GF-D8 (cell line): ENCODE measurements around the gene FTL.
"Not testable (repeated sequence)": the region's sequence is repeated elsewhere in the genome, so short reads cannot be mapped to it uniquely, and the experiment has no call there.

Experiments used
- DNase-seq: peaks from one replicate; lab custom pipeline; 2025; lab: John Stamatoyannopoulos, UW

FTL gene

DNA sequence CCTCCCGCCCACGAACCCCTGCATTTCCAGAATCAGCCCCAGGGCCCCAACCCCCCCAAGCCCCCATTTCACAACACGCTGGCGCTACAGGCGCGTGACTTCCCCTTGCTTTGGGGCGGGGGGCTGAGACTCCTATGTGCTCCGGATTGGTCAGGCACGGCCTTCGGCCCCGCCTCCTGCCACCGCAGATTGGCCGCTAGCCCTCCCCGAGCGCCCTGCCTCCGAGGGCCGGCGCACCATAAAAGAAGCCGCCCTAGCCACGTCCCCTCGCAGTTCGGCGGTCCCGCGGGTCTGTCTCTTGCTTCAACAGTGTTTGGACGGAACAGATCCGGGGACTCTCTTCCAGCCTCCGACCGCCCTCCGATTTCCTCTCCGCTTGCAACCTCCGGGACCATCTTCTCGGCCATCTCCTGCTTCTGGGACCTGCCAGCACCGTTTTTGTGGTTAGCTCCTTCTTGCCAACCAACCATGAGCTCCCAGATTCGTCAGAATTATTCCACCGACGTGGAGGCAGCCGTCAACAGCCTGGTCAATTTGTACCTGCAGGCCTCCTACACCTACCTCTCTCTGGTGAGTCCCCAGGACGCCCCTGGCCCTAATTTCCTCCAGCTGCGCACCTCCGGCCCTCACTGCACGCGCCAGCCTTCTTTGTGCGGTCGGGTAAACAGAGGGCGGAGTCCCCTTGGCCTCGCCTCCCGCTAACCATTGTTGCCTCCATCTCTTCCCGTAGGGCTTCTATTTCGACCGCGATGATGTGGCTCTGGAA lies at the start of gene FTL:
FTL (plus strand) TSS at position 270 of the 766 bp plus-strand sequence; CDS start at position 469, 199 bp downstream.
- peak; percentile 92 for DNase-seq

DNA sequence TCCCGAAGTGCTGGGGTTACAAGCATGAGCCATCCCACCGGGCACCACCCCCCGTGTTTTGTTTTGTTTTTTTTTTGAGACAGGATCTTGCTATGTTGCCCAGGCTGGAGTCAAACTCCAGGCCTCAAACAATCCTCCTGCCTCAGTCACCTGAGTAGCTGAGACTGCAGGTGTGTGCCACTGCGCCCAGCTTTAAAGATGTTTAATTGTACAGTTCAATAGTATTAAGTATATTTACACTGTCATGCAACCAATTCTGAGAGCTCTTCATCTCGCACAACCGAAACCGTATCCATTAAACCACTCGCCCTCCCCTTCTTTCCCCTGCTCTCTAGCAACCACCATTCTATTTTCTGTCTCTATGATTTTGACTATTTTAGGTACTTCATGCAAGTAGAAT lies 49.4 kb upstream of the FTL start:
- no peak for DNase-seq

DNA sequence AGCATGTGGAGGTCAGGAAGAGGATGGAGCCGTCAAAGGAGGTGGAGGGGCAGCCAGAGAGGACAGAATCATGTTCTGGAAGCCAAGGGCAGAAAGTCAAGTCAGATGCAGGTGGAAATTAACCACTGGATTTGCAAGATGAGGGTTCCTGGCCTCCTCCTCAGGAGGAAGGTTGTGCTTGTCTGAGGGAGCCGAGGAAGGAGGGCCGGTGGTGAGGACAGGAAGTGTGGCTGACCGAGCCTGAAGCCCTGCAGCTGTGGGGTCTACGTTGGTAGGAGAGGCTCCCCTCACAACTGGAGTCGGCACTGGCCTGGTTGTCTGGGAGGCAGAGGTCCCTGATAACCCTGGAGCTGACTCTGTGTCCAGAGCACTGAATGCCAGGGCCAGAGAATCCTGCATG lies 47.0 kb upstream of the FTL start:
- DNase-seq, result no peak

DNA sequence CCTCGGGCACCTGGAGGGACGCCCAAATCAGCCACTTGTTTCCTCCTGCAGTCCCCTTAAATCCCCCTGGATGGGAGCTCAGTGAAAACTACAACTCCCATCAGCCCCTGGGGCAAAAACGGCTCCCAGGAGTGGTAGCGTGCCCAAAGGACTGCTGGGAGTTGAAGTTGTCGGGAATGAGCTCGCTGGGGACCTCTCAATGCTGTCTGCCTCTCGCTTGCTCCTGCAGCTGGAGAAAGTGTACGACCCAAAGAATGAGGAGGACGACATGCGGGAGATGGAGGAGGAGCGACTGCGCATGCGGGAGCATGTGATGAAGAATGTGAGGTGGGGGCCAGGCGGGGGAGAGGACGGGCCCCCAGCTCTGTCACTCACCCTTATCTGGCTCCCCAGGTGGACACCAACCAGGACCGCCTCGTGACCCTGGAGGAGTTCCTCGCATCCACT lies 46.3 kb upstream of the FTL start:
- no peak for DNase-seq

DNA sequence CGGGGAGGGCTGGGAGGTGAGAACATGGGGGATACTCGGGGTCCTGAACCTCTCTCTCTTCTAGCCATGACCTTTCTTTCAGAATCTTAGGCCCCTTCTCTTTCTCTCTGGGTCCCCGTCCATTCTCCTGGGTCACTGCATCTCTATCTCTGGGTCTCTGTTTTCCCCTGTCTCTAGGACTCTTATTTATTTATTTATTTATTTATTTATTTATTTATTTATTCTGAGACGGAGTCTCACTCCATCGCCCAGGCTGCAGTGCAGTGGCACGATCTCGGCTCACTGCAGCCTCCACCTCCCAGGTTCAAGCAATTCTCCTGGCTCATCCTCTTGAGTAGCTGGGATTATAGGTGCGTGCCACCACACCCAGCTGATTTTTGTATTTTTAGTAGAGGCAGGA lies 45.8 kb upstream of the FTL start:
- DNase-seq, result not testable (repeated sequence)

DNA sequence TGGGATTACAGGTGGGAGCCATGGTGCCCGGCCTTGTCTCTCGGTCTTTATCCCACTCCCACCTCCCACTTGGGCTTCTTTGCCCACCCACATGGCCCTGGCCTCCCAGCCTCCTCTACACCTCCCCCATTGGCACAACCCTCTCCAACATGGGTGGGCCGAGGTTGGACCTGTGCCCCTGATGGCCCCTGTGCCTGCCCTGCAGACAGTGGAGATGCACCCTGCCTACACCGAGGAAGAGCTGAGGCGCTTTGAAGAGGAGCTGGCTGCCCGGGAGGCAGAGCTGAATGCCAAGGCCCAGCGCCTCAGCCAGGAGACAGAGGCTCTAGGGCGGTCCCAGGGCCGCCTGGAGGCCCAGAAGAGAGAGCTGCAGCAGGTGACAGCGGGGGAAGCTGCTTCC lies 44.2 kb upstream of the FTL start:
- no peak for DNase-seq

DNA sequence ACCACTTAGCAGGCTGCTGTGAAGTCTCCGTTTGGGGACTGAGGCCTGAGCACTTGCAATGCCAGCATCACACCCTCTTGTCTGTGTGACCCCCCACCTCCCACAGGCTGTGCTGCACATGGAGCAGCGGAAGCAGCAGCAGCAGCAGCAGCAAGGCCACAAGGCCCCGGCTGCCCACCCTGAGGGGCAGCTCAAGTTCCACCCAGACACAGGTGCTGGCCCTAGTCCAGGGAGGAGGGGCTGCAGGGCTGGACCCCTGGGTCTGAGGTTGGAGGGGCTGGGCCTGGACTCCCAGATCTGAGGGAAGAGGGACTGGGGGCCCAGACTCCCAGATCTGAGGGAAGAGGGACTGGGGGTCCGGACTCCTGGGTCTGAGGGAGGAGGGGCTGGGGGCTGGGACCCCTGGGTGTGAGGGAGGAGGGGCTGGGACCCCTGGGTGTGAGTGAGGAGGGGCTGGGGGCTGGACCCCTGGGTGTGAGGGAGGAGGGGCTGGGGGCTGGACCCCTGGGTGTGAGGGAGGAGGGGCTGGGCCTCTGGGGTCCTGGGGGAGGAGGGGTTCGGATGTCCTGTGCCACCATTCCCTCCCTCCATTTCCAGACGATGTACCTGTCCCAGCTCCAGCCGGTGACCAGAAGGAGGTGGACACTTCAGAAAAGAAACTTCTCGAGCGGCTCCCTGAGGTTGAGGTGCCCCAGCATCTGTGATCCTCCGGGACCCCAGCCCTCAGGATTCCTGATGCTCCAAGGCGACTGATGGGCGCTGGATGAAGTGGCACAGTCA lies 43.2 kb upstream of the FTL start:
- DNase-seq, result no peak

DNA sequence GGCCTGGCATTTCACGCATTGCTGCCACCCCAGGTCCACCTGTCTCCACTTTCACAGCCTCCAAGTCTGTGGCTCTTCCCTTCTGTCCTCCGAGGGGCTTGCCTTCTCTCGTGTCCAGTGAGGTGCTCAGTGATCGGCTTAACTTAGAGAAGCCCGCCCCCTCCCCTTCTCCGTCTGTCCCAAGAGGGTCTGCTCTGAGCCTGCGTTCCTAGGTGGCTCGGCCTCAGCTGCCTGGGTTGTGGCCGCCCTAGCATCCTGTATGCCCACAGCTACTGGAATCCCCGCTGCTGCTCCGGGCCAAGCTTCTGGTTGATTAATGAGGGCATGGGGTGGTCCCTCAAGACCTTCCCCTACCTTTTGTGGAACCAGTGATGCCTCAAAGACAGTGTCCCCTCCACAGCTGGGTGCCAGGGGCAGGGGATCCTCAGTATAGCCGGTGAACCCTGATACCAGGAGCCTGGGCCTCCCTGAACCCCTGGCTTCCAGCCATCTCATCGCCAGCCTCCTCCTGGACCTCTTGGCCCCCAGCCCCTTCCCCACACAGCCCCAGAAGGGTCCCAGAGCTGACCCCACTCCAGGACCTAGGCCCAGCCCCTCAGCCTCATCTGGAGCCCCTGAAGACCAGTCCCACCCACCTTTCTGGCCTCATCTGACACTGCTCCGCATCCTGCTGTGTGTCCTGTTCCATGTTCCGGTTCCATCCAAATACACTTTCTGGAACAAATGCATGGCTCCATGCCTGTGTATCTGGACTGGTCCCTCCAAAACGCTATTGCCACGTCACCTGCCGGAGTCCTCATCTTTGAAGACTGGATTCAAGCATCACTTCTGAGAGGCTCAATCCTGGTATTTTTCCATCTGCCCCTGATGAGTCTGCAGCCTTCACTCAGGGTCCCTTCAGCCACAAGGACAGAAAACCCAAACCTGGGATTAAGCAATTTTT lies 42.3 kb upstream of the FTL start:
- no peak for DNase-seq

DNA sequence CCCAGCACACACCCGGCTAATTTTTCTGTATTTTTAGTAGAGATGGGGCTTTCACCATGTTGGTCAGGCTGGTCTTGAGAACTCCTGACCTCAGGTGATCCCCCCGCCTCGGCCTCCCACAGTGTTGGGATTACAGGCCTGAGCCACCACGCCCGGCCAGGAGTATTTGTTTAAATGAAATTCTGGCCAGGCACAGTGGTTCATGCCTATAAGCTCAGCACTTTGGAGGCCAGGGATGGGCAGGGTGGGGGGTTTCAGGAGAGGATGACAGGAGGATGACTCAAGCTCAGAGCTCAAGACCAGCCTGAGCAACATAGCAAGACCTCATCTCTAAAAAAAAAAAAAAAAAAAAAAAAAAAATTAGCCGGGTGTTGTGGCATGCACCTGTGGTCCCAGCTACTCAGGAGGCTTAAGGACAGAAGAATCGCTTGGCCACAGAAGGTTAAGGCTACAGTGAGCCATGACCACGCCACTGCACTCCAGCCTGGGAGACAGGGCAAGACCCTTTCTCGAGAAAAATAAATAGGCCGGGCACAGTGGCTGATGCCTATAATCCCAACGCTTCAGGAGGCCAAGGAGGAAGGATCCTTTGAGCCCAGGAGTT lies 39.8 kb upstream of the FTL start:
- no peak for DNase-seq

DNA sequence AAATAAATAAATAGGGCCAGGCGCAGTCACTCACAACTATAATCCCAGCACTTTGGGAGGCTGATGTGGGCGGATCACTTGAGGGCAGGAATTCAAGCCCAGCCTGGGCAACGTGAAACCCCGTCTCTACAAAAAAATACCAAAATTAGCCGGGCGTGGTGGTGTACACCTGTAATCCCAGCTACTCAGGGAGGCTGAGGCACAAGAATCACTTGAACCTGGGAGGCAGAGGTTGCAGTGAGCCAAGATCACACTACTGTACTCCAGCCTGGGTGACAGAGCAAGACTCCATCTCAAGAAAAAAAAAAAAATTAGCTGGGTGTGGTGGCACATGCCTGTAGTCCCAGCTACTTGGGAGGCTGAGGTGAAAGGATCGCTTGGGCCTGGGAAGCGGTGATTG lies 39.2 kb upstream of the FTL start:
- DNase-seq, result not testable (repeated sequence)

DNA sequence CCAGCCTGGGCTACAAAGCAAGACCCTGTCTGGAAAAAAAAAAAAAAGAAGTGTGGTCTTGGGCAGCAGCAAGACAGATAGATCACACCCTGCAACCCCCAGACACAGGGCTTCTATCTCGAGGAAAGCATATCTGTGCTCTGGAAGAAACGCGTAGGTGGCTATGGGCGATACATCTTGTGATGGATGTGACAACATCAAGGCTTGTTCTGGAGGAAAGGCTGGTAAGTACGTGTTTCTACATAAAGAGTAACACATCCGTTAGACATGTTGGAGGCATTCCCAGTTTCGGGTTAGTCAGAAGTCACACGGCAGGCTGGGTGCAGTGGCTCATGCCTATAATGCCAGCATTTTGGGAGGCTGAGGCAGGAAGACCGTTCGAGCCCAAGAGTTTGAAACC lies 38.2 kb upstream of the FTL start:
- no peak for DNase-seq

DNA sequence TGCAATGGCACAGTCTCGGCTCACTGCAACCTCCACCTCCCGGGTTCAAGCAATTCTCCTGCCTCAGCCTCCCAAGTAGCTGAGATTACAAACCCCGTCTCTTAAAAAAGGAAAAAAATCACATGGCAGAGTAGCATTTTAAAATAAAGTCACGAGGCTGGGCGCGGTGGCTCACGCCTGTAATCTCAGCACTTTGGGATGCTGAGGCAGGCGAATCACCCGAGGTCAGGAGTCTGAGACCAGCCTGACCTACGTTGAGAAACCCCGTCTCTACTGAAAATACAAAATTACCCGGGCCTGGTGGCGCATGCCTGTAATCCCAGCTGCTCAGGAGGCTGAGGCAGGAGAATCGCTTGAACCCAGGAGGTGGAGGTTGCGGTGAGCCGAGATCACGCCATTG lies 37.4 kb upstream of the FTL start:
- DNase-seq, result not testable (repeated sequence)

DNA sequence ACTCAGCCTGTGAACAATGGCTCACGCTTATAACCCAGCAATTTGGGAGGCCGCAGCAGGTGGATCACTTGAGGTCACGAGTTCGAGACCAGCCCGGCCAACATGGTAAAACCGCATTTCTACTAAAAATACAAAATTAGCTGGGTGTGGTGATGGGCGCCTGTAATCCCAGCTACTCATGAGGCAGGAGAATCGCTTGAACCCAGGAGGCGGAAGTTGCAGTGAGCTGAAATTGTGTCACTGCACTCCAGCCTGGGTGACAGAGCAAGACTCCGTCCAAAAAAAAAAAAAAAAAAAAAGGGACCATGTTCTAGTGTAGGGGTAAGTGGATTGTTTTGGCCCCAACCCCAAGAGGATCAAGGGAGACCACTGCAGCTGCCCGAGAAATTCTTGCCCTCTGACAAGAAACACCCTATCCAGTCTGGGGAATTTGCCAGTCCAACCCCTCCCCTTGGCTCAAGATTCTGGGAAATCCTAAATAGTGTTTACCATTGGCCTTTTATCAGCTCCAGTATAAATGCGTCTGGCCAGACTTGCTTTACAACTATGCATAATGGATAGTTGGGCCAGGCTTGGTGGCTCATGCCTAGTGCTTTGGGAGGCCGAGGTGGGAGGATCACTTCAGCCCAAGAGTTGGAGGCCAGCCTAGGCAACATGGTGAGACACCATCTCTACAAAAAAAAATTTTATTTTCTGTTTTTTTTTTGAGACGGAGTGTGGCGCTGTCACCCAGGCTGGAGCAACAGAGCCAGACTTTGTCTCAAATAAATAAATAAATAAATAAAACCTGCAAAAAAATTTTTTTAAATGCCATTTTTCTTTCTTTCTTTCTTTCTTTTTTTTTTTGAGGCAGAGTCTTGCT lies 36.7 kb upstream of the FTL start:
- no peak for DNase-seq

DNA sequence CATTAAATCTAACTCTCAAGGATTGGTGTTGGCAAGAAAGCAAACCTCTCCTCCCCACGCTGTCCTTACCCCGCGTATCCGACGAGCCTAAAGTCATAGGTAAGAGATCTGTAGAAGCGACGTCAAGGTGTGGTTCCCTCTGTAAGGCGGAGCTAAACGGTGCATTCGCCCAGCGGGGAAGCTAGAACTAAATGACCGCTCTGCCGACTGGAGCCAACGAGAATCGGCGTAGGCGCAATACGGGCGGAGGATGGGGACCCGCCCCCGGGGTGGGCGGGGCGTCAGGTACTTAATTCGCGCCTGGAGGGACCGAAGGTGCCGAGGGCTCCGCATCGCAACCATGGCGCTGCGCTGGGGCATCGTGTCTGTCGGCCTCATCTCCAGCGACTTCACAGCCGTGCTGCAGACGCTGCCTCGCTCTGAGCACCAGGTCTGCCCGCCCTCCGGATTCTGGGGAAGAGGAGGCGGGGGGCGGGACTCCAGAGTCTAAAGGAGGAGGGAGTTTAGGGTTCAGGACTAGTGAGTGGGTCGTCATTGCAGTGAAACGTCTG lies 31.7 kb upstream of the FTL start, which contains the start of gene DHDH:
DHDH (plus strand) TSS at position 318 of the 551 bp plus-strand sequence; CDS start at position 341, 23 bp downstream.
- DNase-seq, result no peak

DNA sequence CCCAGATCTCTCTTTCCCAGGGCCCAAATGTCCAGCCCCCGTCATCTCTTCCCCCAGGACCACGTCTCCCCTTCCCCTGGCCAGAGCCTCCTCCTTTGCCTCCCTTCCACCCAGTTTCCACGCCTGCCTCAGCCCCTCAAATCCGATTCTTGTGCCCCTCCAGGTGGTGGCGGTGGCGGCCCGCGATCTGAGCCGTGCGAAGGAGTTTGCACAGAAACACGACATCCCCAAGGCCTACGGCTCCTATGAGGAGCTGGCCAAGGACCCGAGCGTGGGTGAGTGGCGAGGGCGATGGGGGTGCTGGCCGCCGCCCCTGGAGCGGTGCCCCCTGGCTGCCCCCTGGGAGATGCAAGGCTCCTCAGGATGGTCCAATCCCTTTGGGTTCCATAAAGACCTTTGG lies 30.3 kb upstream of the FTL start:
- no peak for DNase-seq

DNA sequence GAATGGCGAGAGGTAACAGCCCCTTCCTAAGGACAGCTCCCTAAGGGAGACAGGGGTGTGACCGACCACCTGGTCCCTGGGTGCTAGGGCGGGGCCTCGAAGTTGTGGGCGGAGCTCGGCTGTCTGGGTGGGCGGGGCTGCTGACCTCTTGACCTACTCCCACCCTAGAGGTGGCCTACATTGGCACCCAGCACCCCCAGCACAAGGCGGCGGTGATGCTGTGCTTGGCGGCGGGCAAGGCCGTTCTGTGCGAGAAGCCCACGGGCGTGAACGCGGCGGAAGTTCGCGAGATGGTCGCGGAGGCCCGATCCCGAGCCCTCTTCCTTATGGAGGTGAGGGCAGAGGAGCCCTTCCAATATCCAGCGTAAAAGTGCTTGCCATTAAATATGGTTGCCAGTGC lies 29.2 kb upstream of the FTL start:
- DNase-seq, result no peak

DNA sequence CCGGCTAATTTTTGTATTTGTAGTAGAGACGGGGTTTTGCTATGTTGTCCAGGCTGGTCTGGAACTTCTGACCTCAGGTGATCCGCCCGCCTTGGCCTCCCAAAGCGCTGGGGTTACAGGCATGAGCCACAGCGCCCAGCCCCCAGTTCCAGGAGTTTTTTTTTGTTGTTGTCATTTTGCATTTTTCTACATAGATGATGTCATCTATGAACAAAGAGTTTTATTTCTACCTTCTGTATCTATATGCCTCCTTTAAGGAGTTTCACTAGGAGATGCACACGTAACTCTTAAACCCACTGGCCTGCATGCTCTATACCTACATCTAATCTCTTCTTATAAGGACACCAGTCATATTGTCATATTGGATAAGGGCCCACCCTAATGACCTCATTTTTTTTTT lies 26.9 kb upstream of the FTL start:
- DNase-seq, result no peak

DNA sequence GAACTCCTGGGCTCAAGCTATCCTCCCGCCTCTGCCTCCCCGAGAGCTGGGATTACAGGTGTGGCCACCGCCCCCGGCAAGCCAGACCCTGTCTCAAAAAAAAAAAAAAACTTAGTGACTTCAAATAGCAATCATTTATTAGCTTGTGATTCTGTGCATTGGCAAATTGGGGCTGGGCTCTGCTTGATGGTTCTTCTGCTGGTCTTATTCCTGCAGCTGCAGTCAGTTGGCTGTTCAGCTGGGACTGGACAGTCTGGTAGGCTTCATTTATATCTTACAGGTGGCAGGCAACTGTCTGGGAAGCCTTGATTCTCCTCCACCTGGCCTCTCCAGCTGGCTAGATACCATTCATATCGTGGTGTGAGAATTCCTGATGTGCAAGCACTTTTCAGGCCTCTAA lies 24.2 kb upstream of the FTL start:
- DNase-seq, result no peak

DNA sequence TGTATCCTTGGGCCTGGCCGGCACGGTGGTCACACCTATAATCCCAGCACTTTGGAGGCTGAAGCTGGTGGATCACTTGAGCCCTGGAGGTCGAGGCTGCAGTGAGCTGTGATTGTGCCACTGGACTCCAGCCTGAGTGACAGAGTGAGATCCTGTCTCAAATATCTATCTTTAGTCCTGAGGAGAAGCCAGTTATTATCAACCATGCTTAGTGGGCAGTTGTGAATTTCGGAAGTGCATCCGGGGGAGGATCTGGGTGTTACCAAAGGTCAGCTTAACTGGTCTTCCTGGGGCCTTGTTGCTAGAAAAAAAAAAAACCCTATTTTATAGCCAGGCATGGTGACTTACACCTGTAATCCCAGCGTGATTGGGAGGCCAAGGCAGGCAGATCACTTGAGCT lies 22.0 kb upstream of the FTL start:
- DNase-seq, result no peak

DNA sequence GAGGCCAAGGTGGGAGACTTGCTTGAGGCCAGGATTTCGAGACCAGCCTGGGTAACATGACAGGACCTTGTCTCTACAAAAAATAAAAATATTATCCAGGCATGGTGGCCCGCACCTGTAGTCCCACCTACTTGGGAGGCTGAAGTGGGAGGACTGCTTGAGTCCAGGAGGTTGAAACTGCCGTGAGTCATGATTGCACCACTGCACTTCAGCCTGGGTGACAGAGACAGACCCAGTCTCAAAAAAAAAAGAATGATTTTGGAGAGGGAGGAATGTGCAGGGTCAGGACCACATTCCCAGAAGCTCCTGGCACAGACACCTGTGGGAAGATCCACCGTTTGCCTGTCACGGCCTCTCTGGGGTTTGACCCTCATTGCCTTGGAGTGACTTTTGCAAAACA lies 19.7 kb upstream of the FTL start:
- DNase-seq, result no peak

DNA sequence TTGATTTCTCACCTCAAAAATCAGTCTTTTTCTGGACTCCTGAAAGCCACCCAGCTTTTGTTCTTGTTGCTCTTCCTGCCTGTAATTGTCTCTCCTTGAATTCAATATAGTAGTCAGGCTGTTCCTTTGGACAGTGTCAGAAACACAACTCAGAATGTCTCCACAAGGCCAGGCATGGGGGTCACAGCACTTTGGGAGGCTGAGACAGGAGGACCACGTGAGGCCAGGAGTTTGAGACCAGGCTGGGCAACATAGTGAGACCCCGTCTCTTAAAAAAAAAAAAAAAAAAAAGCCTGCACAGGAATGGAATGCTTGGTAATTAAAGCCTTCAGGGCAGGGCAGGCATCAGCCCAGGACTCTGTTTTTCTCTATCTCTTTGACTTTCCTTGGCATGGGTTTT lies 19.3 kb upstream of the FTL start:
- no peak for DNase-seq
